GM19025 (cell line): ENCODE measurements around the gene CPNE4.

Experiments
- ATAC-seq: cut with Tn5 transposase; IDR thresholded peaks from one replicate; pipeline ENCODE4 v1.9.1; 2021; ENCODE audit warnings: mild to moderate bottlenecking, low read depth, moderate library complexity; ENCODE audit not compliant: unreplicated experiment

Gene CPNE4

GRCh38 chr3:131747466-131747865, 287.3 kb downstream of the CPNE4 start:
- ATAC-seq: no peak

DNA sequence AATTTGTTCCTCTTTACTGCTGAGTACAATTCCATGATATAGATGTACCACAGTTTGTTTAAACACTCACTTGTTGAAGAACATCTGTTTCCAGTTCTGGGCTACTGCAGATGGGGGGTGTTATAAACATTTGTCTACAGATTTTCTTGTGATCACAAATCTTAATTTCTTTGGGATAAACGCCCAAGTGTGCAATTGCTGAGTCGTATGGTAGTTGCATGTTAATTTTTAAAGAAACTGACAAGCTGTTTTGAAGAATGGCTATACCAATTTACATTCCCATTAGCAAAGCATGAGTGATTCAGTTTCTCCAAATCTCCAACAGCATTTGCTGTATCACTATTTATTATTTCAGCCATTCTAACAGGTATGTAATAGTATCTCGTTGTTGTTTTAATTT, 290.0 kb downstream of the CPNE4 start:
- no peak for ATAC-seq

DNA sequence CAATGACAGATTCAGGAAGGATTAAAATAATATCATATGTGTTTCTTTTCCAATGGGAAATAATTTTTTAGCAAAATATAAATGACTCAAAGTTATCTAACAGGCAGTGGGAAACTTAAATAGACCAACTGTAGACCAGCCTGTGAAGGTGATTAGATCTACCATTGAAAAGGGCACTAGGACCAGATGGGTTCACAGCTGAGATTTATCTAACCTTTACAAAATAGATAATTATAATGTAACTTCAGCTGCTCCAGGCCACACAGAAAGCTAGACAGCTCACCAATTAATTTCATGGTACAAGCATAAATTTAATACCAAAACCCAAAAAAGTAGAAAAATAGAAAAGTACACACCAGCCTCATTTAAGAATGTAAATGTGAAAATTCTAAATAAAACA, 291.7 kb downstream of the CPNE4 start:
- ATAC-seq: no peak

DNA sequence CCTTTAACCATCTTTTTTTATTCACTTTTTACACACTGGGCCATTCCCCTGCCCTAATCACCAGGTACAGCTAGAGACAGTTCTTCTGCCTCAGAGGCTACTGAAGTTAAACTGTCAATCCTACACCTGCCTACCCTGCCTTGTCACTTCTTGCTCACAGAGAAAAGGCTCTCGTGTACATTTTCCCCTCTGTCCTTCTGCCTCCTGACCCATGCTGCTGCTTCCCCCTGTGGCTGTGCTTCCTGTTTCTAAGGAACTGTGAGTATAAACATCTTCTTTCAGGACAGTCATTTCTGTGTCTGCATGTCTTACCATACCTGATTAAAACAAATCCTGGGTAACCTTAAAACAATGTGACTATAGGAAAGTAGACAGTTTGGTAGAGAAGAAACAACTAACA, 295.6 kb downstream of the CPNE4 start:
- ATAC-seq: no peak

GRCh38 chr3:131738095-131738494, 296.7 kb downstream of the CPNE4 start:
- ATAC-seq: no peak

- no peak for ATAC-seq
These were observed 299.3 kb downstream of the CPNE4 start for GRCh38 chr3:131735544-131735943.

GRCh38 chr3:131735116-131735515, 299.7 kb downstream of the CPNE4 start:
- ATAC-seq: no peak

DNA sequence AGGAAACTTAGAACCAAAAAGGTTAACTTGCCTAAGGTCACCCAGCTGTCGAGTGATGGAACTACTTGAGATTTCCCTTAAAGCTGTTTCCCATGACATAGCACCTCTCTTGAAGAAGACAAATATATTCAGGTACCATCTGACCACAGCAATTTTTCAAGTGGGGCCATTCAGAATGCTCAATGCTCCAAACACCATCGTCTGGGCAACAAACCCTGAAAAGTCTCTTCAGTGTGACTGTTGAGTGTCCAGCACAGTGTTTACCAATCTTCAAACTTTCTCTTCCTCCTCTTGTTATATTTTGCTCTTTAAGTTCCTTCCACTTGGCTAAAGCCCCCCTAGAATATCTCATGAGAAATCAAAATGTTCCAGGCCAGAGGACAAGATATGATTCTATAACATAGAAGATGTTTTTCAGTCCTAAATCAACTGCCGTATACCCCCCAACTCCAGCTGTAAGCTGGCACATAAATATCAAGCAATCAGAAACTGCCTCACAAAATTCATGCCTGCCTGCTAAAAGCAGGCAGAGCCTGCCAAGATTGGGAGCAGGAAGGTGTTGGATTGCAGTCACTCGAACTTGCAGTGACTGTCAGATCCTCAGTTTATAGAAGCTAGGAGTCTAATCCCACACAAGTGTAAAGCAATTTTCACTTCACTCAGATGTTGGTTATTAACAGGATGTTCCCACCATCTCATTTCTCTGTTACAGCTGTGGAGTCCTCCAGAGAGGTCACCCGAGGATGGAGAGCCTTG, 301.6 kb downstream of the CPNE4 start:
- no peak for ATAC-seq

DNA sequence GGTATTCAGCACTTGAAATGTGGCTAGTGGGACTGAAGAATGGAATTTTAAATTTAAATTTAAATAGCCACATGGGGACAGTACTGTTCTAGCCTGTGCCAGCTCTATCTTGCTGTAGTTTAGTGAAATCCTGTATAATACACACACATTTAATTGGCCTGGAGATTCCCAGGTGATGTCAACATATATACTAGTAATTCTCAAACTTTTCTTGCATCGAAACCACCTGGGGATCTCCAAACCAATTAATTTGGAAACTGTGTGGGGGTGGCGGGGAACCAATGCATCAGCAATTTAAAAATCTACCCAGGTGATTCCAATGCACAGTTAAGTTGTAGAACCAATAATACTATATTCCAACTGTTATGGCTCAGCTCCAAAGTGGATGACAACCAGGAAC, 303.1 kb downstream of the CPNE4 start:
- ATAC-seq: no peak

DNA sequence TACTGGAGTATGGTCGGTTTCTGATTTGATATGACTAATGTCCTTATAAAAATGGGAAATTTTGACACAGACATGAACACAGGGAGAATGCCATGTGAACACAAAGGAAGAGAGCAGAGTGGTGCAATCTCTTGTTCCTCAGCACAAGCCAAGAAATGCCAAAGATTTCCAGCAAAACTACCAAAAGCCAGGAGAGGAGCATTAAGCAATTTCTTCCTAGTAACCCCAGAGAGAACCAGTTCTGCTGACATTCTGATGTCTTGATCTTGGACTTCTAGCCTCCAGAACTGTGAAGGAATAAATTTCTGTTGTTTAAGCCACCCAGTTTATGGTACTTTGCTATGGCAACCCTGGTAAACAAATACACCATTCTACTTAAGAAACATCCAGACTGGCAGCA, 304.2 kb downstream of the CPNE4 start:
- no peak for ATAC-seq

DNA sequence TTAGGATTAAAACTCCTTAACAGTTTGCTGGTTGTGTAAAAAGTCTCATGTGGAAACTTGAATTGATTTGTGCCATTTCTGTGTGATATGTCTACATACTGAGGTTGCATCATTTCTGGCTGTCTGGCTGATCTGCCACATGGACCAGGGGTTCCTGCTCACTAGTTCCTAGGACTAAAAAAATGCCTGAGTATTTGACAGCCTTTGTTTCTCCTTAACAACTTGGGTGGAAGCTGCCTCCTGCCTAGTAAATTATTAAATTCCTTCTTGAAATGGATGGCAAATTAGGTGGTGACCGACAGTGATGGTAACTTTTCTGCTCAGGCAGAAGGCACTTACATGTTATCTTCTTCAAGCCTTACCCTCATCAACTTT, 305.2 kb downstream of the CPNE4 start:
- ATAC-seq: no peak

DNA sequence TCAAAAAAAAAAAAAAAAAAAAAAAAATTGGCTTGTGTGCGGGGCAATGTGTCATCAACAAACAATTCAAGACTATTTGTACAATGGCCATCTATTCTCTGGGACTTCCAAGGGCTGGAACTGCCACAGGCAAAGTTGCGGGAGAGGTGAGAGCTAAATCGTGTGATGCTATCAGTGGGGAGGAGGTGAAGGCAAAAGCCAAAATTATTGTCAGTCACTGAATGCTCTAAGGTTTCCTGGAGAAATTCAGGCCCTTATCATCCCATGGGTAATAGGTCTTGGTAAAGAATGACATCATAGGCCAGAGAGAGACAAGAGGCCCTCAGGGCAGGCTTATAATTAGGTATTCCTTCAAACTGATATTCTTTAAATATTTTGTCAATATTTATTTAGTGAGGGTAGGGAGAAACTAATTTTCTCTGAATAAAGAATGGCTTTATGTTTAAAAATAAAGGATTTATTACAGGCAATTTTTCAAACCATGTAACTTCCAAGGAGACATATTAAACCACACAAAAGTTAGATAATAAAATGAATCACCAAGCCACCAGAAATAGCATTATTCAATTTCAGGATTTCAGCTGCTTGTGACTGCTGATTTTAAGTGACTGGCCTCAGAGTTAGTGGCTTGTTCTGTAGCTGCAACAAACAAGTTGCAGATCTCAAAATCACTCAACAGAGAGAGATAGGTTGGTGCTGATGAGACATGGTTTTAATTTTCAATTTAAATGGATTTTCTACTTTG, 305.7 kb downstream of the CPNE4 start:
- ATAC-seq: no peak

DNA sequence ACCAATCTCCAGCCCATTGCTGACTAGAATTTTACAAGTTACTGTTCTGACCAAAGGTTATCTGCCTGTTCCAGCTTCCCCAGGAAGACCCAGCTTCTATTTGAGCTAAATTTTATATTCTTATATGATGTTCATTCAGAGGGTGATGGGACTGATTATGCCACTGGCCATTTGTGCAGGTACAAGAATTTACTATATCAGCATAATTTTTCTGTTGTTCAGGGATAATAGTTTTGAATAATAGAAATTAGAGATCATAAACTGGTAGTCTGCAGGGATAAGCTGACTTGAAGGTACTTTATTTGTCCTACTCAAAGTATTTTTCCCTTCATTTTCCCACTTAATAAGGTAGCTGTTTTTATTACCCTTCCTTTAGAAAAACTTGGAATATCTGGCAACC, 309.4 kb downstream of the CPNE4 start:
- ATAC-seq: no peak

DNA sequence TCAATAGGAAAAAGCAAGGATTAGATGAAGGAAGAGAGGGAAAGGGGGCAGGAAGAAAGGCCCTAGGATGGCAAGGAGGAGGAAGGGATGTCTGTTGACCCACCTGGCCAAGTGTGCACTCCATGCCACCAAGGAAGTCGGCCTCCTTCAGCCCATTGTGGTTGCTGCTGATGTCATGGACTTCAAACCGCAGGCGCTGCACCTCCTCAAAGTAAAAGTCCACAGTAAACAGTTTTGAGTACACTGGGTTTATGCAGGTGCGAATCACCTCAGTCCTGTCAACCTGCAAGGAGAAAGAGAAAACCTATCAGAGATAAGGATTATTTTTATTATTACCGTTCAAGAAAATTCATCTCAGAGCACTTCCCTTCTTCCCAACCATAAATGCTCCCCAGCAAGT, 311.5 kb downstream of the CPNE4 start:
- ATAC-seq: no peak

DNA sequence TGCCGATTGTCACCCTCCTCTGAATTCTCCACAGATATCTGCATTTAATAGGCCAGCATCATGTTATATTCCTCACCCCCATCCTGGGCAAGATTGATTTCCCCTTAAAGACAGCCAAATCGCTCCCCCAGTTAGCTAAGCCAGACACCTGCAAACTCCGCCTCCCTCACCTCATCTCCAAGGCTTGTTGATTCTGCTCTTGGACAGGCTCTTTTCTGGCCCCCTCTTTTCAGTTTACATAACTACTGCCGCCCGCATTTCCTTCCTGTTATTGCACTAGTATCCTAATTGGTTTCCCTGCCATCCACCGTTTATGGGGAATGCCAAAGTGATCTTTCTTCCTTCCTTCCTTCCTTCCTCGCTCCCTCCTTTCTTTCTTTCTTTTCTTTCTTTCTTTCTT, 317.3 kb downstream of the CPNE4 start:
- no peak for ATAC-seq

- ATAC-seq: no peak
These were observed 317.9 kb downstream of the CPNE4 start for GRCh38 chr3:131716943-131717342.

GRCh38 chr3:131716007-131716406, 318.8 kb downstream of the CPNE4 start:
- ATAC-seq: no peak

- ATAC-seq: peak; percentile 92
These were observed 320.1 kb downstream of the CPNE4 start for GRCh38 chr3:131714585-131715220.

- ATAC-seq: no peak
These were observed 321.2 kb downstream of the CPNE4 start for GRCh38 chr3:131713416-131714123.

DNA sequence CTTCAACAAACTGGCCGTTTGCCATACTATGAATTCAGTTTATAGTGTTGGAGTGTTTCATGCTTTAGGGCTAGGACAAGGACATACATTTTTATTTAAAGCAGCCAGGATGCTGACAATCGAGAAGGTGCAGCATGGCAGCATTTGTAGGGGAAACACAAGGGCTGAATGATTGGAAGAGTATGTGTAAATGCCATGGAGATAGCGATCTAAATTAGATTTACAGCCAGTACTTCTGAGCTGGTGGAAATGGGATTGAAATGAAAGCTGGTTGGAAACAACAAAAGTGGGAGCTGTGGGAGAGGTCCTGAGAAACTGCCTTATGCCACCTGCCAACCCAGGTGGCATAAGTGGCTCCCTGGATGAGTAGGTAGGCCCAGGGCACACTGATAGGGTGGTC, 322.2 kb downstream of the CPNE4 start:
- ATAC-seq: no peak

DNA sequence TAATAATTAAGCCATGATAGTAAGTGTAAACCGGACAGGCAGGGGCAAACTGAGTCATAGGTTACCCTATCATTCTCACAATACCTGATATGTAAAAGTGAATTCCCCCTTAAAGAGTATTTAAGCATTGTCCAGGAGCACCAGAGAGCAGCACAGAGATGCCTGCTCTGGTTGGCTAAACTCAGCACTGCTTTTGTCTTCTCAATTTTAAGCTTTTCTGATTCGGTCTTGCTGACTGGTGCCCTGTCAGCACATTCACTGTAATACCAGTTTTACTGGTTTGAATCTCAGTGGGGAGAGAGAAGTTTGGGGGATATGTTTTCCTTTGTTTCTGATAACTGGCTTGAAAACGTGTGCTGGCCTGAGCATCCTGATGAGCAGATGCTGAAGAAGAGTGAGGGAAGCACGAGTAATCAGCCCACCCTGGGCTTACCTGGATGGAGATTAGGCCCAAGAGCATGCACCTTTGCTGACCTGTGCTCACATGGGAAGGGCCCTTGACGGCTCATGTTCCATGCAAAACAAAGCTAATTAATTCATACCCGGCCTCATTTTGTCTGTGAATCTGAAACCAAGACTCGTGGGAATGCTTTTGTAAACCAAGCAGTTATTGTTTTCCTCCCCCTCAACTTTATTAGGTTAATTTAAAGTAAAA, 323.6 kb downstream of the CPNE4 start:
- ATAC-seq: no peak
